Stimulated activated CD8-positive, alpha-beta memory T cell treated with anti-CD3 and anti-CD28 coated beads, Interleukin-4, amount 100 ng/mL, for 48 hours (primary cell): Measurements from ENCODE around the gene XG.
"Not testable (repeated sequence)": the region's sequence is repeated elsewhere in the genome, so short reads cannot be mapped to it uniquely, and the experiment has no call there.

Experiments used
- DNase-seq: peaks from one replicate; pipeline ENCODE4 v3.0.0-alpha.2; 2020

XG gene

DNA sequence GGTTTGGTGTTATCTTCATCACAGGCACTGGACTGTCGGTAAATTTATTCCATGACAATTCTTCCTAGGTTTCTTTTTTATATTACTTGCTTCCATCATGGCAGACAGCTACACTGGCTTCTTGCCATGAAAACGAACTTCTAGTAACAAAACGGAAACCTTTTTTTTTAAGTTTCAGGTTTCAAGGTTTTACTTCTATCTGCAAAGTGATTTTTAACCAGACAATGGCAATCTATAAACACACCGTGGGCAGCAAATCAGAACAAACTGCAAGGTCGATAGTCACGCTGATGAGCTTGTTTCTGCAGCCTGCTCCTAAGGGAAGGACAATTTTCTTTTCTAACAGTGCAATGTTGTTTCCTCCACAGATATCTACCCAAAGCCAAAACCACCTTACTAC, 29.9 kb downstream of the XG start:
- no peak for DNase-seq

DNA sequence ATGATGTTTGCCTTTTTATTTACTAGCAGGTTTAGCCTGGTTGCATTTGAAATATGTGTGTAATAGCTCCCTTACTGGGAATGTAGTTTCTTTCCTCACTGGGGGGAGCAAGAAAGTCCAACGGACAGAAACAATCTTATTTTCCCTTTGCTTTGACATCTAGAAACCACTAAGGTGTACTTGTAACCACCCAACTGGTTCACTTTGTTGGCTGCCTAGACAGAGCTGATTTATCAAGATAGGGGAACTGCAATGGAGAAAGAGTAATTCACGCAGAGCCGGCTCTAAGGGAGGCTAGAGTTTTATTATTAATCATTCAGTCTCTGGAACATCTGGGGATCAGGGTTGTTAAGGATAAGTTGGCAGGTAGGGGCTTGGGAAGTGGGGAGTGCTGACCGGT, 30.3 kb downstream of the XG start:
- DNase-seq: no peak

DNA sequence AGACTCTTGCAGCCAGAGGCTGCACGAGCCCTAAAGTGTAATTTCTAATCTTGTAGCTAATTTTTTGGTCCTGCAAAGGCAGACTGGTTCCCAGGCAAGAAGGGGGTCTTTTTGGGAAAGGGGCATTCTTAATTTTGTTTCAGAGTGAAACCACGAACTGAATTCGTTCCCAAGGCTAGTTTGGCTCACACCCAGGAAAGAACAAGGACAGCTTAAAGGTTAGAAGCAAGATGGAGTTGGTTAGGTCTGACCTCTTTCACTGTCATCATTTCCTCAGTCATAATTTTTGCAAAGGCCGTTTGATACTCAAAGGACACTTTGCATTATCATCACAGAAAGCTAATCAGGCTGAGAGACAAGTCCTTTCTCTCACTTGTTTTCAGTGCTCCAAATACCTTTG, 30.9 kb downstream of the XG start:
- no peak for DNase-seq

DNA sequence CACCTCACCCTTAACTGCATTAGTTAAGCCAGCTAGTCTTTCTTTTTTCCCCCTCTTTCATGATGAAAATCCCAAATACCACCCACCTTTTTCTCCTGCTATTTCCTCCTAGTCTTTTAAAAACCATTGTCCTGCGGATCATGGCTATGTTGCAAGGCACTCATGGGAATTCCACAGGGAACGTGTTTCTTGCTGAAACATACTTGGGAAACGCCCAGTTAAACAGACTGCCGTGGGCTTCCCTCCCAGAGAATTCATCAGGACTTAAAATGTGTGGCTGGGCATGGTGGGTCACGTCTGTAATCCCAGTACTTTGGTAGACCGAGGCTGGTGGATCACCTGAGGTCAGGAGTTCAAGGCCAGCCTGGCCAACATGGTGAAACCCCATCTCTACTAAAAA, 32.2 kb downstream of the XG start:
- no peak for DNase-seq

DNA sequence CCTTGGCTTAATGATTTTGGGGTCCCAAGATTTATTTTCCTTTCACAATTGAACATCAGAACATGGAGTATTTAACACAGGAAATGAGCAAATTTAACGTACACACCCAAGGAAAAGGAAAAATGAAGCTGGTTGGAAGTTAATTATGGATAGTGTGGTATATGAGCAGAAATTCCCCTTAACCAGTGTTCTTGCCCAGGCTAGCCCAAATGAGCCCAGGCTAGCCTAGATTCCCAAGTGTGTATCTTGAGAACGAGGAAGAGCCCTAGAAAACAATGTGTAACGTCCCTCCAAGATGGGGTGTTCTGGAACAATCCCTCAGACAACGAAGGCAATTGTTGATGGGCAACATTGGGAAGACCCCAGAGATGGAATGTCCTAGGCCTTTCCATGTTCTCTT, 33.7 kb downstream of the XG start:
- no peak for DNase-seq

DNA sequence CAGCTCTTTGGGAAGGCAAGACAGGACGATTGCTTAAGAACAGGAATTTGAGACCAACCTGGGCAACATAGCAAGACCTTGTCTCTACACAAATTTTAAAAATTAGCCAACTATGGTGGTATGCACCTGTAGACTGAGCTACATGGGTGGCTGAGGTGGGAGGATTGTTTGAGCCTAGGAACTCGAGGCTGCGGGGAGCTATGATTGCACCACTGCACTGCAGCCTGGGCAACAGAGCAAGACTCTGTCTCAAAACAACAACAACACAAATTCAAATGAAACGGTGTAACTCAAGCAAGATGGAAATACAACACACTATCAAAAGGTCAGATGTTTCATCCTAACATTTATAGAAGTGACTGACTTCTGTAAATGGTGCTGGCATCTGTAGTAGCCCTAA, 37.1 kb downstream of the XG start:
- DNase-seq: no peak

DNA sequence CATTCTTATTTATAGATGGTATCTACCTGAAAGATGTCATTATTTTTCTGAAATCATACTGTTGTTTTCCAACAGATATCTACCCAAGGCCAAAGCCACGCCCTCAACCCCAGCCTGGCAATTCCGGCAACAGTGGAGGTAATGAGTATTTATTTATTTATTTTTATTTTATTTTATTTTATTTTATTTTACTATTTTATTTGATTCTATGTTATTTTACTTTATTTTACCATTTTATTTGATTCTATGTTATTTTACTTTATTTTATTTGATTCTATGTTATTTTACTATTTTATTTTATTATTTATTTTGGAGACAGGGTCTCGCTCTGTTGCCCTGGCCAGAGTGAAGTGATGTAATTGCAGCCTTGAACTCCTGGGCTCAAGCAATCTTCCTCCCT, 37.7 kb downstream of the XG start:
- DNase-seq: no peak

DNA sequence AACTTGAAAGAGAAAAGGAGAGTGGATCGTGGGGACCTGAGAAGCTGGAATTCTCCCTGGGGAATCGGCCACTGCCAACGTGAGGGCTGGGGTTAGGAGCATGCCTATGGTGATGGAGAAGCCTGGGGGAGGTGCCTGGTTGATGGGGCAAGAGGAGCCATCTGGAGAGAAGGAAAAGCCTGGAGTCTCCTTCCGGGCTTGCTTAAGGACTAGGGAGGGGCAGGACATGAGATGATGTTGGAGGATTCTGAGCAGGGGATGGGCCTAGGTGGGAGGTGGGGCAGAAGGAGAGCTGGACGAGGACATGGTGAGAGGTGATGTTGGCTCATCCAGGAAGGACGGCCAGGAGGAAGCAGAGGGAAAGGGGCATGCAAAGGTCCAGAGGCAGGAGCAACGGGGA, 41.9 kb downstream of the XG start:
- DNase-seq: no peak

DNA sequence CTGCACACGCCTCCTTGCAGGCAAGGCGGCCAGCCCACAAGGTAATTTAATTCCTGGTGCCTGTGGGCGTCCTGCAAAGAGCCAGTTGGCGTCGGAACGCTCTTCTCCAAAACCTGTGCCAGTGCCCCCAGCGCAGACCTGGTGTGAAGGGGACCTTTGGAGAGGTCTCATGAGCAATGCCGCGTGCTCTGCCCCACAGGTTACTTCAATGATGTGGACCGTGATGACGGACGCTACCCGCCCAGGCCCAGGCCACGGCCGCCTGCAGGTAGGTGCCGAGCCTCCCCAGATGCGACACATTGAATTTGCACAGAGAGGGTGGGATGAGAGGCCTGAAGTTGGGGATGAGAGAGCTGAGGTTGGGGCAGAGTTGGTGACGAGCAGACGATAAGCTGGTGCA, 42.5 kb downstream of the XG start:
- no peak for DNase-seq

DNA sequence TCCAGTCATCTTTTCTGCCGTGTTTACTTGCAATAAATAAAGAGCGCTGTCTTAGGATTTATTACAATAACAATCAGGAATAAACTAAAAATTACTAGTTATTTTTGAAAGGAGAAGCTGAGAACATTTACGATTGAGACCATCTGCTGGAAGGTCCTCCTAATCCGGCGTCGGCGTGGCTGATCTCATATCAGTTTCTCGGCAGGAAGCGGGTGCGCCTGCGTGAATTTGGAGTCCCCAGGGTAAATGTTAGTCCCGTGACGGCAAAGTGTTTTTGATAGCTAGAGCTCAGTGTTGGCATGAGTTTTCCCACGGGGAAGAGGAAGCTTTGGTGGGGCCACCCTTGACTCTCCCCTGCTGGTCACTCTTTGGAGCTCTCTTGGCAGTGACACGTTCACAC, 45.0 kb downstream of the XG start:
- DNase-seq: not testable (repeated sequence)

DNA sequence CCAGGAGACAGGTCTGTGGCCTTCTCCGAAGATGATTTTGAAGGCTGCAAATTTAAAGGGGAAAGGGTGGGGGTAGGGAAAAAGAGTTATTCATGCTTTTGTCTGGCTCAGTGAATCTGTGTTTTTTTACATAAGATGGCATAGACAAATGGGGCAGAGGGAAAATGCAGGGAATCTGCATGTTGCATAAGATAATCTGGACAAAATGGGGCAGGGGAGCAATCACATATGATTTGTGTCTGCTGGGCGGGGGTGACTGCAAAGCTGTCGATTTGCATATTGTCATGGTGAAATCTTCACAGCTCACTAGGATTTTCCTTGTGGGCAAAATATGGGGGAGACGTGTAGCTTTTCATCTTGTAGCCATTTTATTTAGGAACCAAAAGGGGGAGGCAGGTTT, 47.5 kb downstream of the XG start:
- DNase-seq: no peak

DNA sequence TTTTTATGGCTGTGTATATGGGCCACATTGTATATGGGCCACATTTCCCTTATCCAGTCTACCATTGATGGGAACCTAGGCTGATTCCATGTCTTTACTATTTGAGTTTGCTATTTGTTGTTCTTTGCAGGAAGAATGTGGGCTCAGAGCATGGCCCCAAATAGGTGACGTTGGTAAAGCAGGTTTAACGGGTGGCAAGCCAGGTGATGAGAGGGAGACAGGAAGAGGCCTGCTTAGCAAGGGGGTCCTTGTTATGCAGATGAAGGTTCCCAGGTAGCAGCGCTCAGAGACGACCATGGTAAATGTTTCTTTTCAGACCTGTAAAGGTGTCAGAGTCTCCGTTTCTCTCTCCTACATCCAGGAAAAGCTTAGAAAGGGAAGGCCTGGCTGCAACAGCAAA, 48.1 kb downstream of the XG start:
- not testable (repeated sequence) for DNase-seq

DNA sequence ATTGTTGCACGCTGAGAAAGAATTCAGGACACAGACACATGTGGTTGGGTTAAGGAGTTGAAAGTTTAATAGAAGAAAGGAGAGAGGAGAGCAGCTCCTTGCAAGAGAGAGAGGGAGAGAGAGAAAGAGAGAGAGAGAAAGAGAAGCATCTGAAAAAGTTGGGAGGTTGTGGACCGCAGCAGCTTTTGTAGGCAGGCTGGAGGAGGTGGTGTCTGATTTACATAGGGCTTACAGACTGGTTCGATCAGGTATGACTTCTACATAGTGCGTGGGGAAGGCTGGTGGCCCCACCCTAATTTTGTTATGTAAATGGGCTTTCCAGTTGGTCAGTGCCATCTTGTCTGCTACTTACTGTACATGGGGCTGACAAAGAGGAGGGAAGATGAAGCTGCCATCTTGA, 49.4 kb downstream of the XG start:
- DNase-seq: no peak

DNA sequence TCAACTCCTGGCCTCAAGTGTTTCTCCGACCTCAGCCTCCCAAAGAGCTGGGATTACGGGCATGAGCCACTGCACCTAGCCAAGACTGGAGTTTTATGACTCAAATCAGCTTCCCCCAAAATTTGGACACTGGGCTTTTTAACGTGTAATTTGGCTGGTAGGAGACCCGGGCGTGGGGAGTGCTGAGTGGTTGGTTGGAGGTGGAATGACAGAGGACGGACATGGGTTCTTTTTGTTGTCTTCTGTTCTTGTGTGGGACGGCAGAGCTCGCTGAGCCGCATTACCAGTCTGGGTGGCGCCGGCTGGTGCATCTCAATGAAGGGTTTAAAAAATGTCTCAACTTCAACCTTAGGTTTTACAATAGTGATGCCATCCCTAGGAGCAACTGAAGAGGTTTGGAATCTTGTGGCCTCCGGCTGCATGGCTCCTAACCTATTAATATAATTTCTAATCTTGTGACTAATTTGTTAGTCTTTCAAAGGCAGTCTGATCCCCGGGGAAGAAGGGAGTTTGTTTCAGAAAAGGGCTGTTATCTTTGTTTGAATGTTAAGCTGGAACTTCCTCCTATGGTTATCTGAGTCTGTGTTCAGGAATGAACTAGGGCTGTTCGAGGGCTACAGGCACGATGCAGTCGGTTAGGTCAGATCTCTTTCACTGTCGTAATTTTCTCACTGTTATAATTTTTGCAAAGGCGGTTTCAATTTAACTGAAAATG, 50.7 kb downstream of the XG start:
- not testable (repeated sequence) for DNase-seq

DNA sequence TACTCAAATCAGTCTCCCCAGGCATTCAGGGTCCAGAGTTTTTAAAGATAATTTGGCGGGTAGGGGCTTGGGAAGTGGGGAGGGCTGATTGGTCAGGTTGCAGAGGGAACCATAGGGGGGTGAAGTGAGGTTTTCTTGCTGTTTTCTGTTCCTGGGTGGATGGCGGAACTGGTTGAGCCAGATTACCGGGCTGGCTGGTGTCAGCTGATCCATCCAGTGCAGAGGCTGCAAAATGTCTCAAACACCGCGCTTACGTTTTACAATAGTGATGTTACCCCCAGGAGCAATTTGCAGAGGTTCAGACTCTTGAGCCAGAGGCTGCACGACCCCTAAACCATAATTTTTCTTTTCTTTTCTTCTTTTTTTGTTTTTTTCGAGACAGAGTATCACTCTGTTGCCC, 51.6 kb downstream of the XG start:
- DNase-seq: not testable (repeated sequence)

DNA sequence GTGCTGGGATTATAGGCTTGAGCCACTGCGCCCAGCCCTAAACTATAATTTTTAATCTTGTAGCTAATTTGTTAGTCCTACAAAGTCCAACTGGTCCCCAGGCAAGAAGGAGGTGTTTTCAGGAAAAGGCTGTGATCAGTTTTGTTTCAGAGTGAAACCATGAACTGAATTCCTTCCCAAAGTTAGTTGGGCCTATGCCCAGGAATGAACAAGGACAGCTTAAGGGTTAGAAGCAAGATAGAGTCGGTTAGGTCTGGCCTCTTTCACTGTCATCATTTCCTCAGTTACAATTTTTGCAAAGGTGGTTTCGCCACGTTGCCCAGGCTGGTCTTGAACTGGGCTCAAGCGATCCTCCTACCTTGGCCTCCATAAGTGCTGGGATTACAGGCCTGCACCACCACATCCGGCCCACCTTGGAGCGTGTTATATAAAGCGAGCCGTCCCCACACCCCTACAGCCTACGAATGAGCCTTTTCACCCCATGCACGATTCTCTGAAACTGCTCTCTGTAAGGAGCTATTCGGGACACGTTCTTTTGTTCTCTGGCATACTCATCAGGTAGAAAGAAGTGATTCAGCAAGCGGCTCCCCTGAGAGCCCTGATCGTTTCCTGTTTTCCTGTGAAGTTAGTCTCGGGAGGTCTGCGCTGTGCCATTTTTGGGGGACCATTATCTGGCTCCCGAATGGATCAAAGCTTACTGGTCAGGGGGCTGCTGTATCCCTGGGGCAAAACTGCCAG, 52.4 kb downstream of the XG start:
- not testable (repeated sequence) for DNase-seq

DNA sequence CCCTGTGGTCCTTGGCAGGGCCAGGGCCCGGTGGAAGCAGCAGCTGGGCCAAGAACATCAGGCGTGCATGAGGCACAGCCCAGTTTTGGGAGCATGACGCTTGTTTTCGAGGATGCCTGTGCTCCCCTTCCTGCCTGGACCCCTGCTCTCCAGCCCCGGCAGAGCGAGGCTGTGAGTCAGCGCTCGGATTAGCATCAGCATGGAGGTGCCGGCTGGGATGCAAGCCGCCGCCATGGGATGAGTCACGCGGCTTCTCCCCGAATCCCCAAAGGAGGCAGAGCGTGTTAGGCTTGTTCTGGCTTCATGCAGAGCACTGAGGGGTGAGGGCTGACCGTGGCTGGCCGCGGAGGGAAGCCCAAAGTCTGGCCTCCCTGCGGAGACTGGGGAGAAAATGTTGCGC, 53.0 kb downstream of the XG start:
- not testable (repeated sequence) for DNase-seq

DNA sequence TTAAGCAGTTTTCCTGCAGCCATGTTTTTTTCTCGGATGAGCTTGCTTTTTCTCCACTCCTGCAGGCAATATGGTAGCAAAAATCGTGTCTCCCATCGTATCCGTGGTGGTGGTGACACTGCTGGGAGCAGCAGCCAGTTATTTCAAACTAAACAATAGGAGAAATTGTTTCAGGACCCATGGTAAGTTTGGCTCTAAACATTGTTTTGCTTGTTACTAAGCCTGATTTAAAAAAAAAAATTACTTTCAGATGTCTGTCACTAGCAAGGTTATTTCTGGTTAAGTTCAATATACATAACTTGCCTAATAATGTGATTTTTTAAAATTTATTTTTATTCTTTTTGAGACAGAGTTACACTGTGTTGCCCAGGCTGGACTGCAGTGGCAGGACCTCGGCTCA, 59.4 kb downstream of the XG start:
- DNase-seq: no peak

DNA sequence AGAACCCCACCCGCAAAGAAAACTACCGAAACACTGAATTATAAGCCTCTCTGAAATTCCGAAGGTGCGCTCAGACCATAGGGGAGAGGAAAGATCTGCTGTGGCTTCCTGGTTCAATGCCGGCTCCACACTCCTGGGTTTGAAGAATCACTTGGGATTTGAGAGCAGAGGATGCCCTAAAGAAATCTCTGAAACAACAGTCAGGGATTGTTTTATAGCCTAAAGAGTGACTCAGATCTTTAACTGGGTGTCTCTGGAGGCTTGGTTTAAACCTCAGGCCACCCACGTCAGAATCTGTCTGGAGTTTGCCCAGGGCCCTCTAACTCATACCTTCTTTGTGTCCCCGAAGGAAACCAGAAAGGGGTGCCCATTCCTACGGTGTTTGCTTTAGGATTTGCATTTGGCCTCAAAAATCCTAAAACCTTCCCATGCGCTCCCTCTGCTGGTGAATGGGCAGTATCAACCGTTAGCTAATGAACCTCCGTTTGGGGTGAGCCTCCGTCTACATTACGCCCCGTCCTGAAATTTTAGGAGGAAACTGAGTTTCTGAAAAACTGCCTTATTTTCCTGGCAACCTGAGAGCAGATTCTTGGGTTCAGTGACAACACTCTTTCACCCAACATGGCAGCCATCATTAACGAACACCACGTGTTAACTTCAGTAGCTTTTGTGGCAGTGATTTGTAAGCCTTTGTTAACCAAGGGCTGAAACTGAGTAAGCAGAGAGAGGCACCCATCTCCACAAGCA, 60.5 kb downstream of the XG start:
- DNase-seq: peak; percentile 39

DNA sequence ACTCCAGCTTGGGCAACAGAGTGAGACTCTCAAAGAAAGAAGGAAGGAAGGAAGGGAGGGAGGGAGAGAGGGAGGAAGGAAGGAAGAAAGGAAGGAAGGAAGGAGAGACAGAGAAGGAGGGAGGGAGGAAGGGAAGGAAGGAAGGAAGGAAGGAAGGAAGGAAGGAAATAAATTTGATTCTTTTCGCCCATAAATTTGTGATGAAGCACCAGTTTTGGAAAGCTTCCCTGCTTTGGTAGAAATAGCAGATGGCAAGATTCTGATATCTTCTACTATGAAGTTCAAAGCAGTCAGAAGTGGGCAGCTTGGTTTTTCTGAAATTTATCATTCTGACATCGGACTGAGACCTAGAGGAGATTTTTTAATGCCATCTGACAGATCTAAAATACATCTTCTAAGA, 65.2 kb downstream of the XG start:
- DNase-seq: no peak

DNA sequence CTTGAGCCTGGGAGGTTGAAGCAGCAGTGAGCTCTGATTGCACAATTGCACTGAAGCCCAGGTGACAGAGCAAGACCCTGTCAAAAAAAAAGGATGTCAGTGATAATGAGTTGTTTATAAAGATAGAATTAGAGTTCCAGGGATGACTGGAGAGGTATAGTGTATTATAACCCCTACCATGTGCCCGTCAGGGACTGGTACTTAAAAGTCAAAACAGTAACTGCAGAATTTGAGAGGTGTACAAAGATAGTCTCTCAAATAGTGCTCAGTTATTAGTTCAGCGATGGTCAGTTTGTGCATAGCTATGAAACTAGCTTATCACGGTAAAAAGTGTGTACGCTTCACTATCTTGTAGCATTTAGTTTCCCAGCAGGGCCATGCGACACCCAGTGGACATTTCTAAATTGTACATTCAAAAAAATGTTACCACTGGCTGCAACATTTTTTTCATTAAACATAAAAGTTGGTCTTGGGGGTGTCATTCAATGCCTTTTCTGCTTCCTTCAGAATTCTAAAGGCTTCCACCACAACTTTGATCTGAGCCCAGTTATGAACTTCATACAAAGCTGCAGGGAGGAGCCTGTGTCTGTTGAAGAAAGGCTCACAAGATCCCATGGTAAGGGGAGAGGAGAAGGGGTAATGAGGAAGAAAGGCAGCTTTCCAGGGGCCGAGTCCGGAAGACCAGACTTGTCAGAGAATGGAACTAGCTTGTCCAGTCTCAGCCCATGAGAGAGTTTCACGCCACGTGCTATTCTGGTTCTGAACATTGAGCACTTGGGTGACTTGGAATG, 67.7 kb downstream of the XG start:
- DNase-seq: no peak

DNA sequence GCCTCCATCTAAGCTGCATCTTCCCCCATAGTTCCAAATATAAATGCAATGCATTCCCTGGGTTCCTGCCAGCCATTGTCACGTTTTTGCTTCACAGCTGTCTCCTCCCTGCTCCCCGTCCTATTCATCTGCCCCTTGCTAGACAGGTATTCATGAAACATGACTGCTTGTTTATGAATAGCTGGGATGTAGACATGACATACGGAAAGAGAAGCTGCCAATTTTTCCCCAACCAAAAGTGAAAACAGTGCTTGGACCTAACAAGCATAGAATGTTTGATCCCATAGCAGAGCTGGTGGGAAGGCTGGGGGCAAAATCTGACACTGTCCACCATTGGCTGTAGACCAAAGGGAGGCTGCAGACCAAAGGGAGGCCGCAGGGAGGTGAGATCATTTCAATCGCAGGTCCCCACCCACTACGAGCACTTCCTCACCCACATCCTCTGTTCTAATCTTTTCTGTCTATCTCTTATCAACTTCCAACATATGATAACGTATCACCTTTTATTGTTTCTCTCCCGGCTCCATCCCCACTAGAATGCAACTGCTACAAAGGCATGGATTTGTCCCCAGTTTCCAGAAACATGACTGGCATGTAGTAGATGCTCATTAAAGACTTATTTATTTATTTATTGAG, 68.4 kb downstream of the XG start:
- no peak for DNase-seq
